SK-N-SH treated with all-trans-retinoic acid at 6 μM for 48 hours (cell line): ENCODE measurements around the gene OR1J1.

Experiments
- ATAC-seq: fragments of 200-7000 bp; cut with Tn5 transposase; 3 replicates; pipeline ENCODE4 v1.9.1; 2020; ENCODE audit warnings: mild to moderate bottlenecking, moderate library complexity
- ARNTL ChIP-seq: fragments of 450-650 bp; formaldehyde crosslinking; IDR thresholded peaks from 2 replicates; pipeline ENCODE4 v1.5.0; 2020; ENCODE audit warnings: low read depth, mild to moderate bottlenecking, moderate library complexity, borderline replicate concordance
- BACH2 ChIP-seq: fragments of 250-450 bp; sonication (Bioruptor Pico); IDR thresholded peaks from 2 replicates; pipeline ENCODE4 v1.9.0; 2021; ENCODE audit warnings: mild to moderate bottlenecking, borderline replicate concordance
- CSDC2 ChIP-seq: fragments of 250-450 bp; sonication (Bioruptor Pico); IDR thresholded peaks from 2 replicates; pipeline ENCODE4 v1.5.0; 2020; ENCODE audit warnings: mild to moderate bottlenecking, moderate library complexity
- ESRRG ChIP-seq: fragments of 250-450 bp; sonication (Bioruptor Pico); IDR thresholded peaks from 2 replicates; pipeline ENCODE4 v1.6.1; 2021; ENCODE audit warnings: mild to moderate bottlenecking
- GLIS3 ChIP-seq: fragments of 250-450 bp; sonication (Bioruptor Pico); IDR thresholded peaks from 2 replicates; pipeline ENCODE4 v1.5.0; 2020; ENCODE audit warnings: mild to moderate bottlenecking, moderate library complexity
- ISL1 ChIP-seq: fragments of 250-450 bp; sonication (Bioruptor Pico); IDR thresholded peaks from 2 replicates; pipeline ENCODE4 v2.1.2; 2022; ENCODE audit warnings: mild to moderate bottlenecking, moderate library complexity
- OSR1 ChIP-seq: fragments of 250-450 bp; sonication (Bioruptor Pico); IDR thresholded peaks from 2 replicates; pipeline ENCODE4 v1.8.0; 2022; ENCODE audit warnings: moderate library complexity, mild to moderate bottlenecking, inconsistent platforms
- PPARA ChIP-seq: fragments of 250-450 bp; sonication (Bioruptor Pico); IDR thresholded peaks from 2 replicates; pipeline ENCODE4 v1.5.0; 2020; ENCODE audit warnings: mild to moderate bottlenecking, borderline replicate concordance
- RARB ChIP-seq: fragments of 250-450 bp; sonication (Bioruptor Pico); IDR thresholded peaks from 2 replicates; pipeline ENCODE4 v1.8.0; 2021; ENCODE audit warnings: mild to moderate bottlenecking, moderate library complexity
- SNAI2 ChIP-seq: fragments of 250-450 bp; sonication (Bioruptor Pico); IDR thresholded peaks from 2 replicates; pipeline ENCODE4 v1.5.0; 2020; ENCODE audit warnings: mild to moderate bottlenecking, moderate library complexity
- TCF4 ChIP-seq: fragments of 250-450 bp; sonication (Bioruptor Pico); IDR thresholded peaks from 2 replicates; pipeline ENCODE4 v1.8.0; 2021; ENCODE audit warnings: mild to moderate bottlenecking, moderate library complexity, borderline replicate concordance
- TOX ChIP-seq: fragments of 250-450 bp; sonication (Bioruptor Pico); IDR thresholded peaks from 2 replicates; pipeline ENCODE4 v1.8.0; 2021; ENCODE audit warnings: mild to moderate bottlenecking, moderate library complexity, borderline replicate concordance
- ZC3H10 ChIP-seq: fragments of 250-450 bp; sonication (Bioruptor Pico); IDR thresholded peaks from 2 replicates; pipeline ENCODE4 v1.5.1; 2021; ENCODE audit warnings: mild to moderate bottlenecking, moderate library complexity
- ZFP3 ChIP-seq: fragments of 250-450 bp; sonication (Bioruptor Pico); IDR thresholded peaks from 2 replicates; pipeline ENCODE4 v1.5.0; 2020; ENCODE audit warnings: mild to moderate bottlenecking, moderate library complexity
- ZFP30 ChIP-seq: fragments of 450-650 bp; formaldehyde crosslinking; IDR thresholded peaks from 2 replicates; pipeline ENCODE4 v1.5.0; 2022; ENCODE audit warnings: mild to moderate bottlenecking, moderate library complexity
- ZNF565 ChIP-seq: fragments of 450-650 bp; formaldehyde crosslinking; conservative IDR thresholded peaks from 2 replicates; pipeline ENCODE4 v1.5.0; 2020; ENCODE audit warnings: low read depth, mild to moderate bottlenecking, moderate library complexity
- ZNF70 ChIP-seq: fragments of 450-650 bp; formaldehyde crosslinking; IDR thresholded peaks from 2 replicates; pipeline ENCODE4 v1.5.0; 2020; ENCODE audit warnings: mild to moderate bottlenecking, moderate library complexity
- ZNF8 ChIP-seq: fragments of 450-650 bp; formaldehyde crosslinking; IDR thresholded peaks from 2 replicates; pipeline ENCODE4 v1.5.0; 2020; ENCODE audit warnings: mild to moderate bottlenecking, moderate library complexity
- TF ChIP-seq, protein P1 (sequence below): fragments of 250-450 bp; sonication (Bioruptor Pico); IDR thresholded peaks from 2 replicates; pipeline ENCODE4 v1.8.0; 2020; ENCODE audit warnings: mild to moderate bottlenecking, moderate library complexity, borderline replicate concordance
- TF ChIP-seq, protein P2 (sequence below): fragments of 250-450 bp; sonication (Bioruptor Pico); IDR thresholded peaks from 2 replicates; pipeline ENCODE4 v1.5.1; 2021; ENCODE audit warnings: mild to moderate bottlenecking, moderate library complexity
- TF ChIP-seq, protein P3 (sequence below): fragments of 250-450 bp; sonication (Bioruptor Pico); IDR thresholded peaks from 2 replicates; pipeline ENCODE4 v1.5.1; 2020; ENCODE audit warnings: low read depth, mild to moderate bottlenecking, moderate library complexity
- TF ChIP-seq, protein P4 (sequence below): fragments of 250-450 bp; sonication (Bioruptor Pico); IDR thresholded peaks from 2 replicates; pipeline ENCODE4 v1.8.0; 2021; ENCODE audit warnings: low read depth, mild to moderate bottlenecking, moderate library complexity, borderline replicate concordance

Gene OR1J1

DNA sequence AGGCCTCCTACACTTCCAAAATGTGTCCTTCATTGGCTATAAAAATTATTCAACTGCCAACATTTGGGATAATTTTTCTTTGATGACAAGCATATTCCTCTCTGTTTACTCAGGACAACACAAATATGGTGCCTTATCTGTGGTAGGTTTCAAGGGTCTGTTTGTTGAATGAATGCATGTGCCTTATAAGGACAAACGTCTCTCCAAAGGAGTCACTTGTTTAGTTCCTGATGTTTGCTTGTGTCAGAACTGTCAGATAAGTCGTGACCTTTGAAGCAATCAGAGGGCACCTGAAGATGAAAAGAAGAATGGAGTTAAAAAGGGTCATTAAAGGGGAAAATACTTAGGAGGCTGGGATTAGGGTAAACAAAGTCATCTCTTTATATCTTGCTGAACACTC, 29.2 kb upstream of the OR1J1 start:
- no peak for TF ChIP-seq PPARA (CRISPR knock-in tag)
- TF ChIP-seq, protein P1, sequence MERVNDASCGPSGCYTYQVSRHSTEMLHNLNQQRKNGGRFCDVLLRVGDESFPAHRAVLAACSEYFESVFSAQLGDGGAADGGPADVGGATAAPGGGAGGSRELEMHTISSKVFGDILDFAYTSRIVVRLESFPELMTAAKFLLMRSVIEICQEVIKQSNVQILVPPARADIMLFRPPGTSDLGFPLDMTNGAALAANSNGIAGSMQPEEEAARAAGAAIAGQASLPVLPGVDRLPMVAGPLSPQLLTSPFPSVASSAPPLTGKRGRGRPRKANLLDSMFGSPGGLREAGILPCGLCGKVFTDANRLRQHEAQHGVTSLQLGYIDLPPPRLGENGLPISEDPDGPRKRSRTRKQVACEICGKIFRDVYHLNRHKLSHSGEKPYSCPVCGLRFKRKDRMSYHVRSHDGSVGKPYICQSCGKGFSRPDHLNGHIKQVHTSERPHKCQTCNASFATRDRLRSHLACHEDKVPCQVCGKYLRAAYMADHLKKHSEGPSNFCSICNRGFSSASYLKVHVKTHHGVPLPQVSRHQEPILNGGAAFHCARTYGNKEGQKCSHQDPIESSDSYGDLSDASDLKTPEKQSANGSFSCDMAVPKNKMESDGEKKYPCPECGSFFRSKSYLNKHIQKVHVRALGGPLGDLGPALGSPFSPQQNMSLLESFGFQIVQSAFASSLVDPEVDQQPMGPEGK, result no peak
- no peak for TF ChIP-seq ZFP30 (CRISPR knock-in tag)
- no peak for TF ChIP-seq GLIS3 (CRISPR knock-in tag)
- TF ChIP-seq ZNF70 (CRISPR knock-in tag), result no peak
- TF ChIP-seq TOX, result no peak
- no peak for ATAC-seq

DNA sequence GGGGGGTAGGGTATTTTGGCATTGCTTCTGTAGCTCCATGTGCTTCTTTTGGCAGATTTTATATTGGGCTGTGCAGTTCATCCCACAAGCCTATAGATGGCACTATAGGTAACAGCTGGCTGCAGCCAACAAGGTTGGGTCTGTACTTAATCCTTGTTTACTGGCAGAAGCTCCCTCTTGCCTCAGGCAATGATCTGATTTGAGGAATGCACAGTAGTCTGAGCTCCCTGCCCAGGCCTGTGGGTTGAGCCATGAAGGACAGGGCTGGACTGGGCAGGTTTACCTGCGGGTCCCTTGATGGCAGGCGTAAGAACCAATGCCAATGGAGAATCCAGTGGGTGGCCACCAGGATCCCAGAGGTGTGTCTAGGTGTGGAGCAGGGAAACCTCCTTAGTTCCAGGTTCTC, 21.2 kb upstream of the OR1J1 start:
- TF ChIP-seq, protein P1, result no peak
- TF ChIP-seq ZFP3, result no peak
- TF ChIP-seq ZC3H10, result no peak
- TF ChIP-seq ZNF8 (CRISPR knock-in tag), result no peak
- TF ChIP-seq BACH2 (CRISPR knock-in tag), result no peak
- no peak for TF ChIP-seq PPARA (CRISPR knock-in tag)
- no peak for TF ChIP-seq SNAI2
- no peak for TF ChIP-seq GLIS3 (CRISPR knock-in tag)
- TF ChIP-seq, all 23 proteins: peak for 0

DNA sequence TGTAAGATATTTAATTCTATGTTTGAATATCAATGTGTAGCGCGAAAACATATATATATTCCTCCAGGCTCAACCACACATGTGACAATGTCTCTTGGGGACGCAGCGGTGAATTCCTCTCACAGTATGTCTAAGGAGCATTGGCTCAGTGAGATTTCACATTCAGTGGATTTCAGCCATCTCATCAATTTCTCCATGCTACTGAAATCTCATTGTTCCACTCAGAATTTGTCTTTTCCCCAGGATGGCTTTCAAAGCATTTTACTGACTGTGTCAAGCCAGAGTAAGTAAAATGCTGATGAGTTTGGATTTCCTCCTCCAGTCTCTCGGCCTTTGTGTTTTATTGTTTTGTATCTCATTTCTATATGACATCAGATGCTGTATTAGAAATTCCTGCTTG, 1.3 kb upstream of the OR1J1 start:
- ATAC-seq, result no peak
- no peak for TF ChIP-seq ZFP30 (CRISPR knock-in tag)
- TF ChIP-seq ISL1 (CRISPR knock-in tag), result no peak
- TF ChIP-seq ZNF70 (CRISPR knock-in tag), result no peak
- no peak for TF ChIP-seq SNAI2
- TF ChIP-seq ZNF8 (CRISPR knock-in tag), result no peak
- no peak for TF ChIP-seq TCF4 (CRISPR knock-in tag)
- TF ChIP-seq, protein P2, sequence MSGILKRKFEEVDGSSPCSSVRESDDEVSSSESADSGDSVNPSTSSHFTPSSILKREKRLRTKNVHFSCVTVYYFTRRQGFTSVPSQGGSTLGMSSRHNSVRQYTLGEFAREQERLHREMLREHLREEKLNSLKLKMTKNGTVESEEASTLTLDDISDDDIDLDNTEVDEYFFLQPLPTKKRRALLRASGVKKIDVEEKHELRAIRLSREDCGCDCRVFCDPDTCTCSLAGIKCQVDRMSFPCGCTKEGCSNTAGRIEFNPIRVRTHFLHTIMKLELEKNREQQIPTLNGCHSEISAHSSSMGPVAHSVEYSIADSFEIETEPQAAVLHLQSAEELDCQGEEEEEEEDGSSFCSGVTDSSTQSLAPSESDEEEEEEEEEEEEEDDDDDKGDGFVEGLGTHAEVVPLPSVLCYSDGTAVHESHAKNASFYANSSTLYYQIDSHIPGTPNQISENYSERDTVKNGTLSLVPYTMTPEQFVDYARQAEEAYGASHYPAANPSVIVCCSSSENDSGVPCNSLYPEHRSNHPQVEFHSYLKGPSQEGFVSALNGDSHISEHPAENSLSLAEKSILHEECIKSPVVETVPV (CRISPR knock-in tag), result no peak
- TF ChIP-seq ESRRG (CRISPR knock-in tag), result no peak
- no peak for TF ChIP-seq TOX
- no peak for TF ChIP-seq CSDC2 (CRISPR knock-in tag)
- TF ChIP-seq, protein P3, sequence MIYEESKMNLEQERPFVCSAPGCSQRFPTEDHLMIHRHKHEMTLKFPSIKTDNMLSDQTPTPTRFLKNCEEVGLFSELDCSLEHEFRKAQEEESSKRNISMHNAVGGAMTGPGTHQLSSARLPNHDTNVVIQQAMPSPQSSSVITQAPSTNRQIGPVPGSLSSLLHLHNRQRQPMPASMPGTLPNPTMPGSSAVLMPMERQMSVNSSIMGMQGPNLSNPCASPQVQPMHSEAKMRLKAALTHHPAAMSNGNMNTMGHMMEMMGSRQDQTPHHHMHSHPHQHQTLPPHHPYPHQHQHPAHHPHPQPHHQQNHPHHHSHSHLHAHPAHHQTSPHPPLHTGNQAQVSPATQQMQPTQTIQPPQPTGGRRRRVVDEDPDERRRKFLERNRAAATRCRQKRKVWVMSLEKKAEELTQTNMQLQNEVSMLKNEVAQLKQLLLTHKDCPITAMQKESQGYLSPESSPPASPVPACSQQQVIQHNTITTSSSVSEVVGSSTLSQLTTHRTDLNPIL, result no peak
- TF ChIP-seq RARB (CRISPR knock-in tag), result no peak
- no peak for TF ChIP-seq ARNTL
- no peak for TF ChIP-seq ZC3H10
- no peak for TF ChIP-seq ZNF565
- TF ChIP-seq, protein P4, sequence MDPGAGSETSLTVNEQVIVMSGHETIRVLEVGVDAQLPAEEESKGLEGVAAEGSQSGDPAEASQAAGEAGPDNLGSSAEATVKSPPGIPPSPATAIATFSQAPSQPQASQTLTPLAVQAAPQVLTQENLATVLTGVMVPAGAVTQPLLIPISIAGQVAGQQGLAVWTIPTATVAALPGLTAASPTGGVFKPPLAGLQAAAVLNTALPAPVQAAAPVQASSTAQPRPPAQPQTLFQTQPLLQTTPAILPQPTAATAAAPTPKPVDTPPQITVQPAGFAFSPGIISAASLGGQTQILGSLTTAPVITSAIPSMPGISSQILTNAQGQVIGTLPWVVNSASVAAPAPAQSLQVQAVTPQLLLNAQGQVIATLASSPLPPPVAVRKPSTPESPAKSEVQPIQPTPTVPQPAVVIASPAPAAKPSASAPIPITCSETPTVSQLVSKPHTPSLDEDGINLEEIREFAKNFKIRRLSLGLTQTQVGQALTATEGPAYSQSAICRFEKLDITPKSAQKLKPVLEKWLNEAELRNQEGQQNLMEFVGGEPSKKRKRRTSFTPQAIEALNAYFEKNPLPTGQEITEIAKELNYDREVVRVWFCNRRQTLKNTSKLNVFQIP (CRISPR knock-in tag), result no peak
- TF ChIP-seq PPARA (CRISPR knock-in tag), result no peak
- TF ChIP-seq, protein P1, result no peak
- TF ChIP-seq GLIS3 (CRISPR knock-in tag), result no peak
- no peak for TF ChIP-seq OSR1 (CRISPR knock-in tag)
- TF ChIP-seq, all 23 proteins: peak for 0

More for the DNA sequence above, 21.2 kb upstream of the OR1J1 start:
- ATAC-seq, result peak; percentile 86
